ENCODE data around the gene ATXN7L1.

Gene ATXN7L1

GRCh38 chr7:105565190-105565589, 311.2 kb downstream of the ATXN7L1 start:
- POLR2A ChIA-PET (ENCODE audit: low non-redundant PET), result no interaction called here
- CTCF ChIA-PET, result interaction anchor here (0.5 to 0.7 kb wide), 2 partner anchors 20 to 1586 kb away, joined by 4 read pairs; no protein-coding TSS in a partner anchor
- TF ChIP-seq CTCF (conservative IDR thresholded peaks at IDR 0.05; ENCODE audit: low read depth), result no peak

GRCh38 chr7:105559926-105560325, 316.5 kb downstream of the ATXN7L1 start:
- ChIA-PET CTCF (no interaction called here), POLR2A (ENCODE audit: low non-redundant PET) (no interaction called here)
- no peak for TF ChIP-seq CTCF (conservative IDR thresholded peaks at IDR 0.05; ENCODE audit: low read depth)
- no peak overlapping the region for H3K27ac ChIP-seq
- no peak for DNase-seq (ENCODE audit: low spot score)

More at GRCh38 chr7:105565190-105565589, 311.2 kb downstream of the ATXN7L1 start:
- no peak overlapping the region for H3K27ac ChIP-seq
- DNase-seq (ENCODE audit: low spot score), result no peak

All from RWPE1 (cell line).